ENCODE data around the gene RHOV.

The RHOV gene, protein sequence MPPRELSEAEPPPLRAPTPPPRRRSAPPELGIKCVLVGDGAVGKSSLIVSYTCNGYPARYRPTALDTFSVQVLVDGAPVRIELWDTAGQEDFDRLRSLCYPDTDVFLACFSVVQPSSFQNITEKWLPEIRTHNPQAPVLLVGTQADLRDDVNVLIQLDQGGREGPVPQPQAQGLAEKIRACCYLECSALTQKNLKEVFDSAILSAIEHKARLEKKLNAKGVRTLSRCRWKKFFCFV

DNA sequence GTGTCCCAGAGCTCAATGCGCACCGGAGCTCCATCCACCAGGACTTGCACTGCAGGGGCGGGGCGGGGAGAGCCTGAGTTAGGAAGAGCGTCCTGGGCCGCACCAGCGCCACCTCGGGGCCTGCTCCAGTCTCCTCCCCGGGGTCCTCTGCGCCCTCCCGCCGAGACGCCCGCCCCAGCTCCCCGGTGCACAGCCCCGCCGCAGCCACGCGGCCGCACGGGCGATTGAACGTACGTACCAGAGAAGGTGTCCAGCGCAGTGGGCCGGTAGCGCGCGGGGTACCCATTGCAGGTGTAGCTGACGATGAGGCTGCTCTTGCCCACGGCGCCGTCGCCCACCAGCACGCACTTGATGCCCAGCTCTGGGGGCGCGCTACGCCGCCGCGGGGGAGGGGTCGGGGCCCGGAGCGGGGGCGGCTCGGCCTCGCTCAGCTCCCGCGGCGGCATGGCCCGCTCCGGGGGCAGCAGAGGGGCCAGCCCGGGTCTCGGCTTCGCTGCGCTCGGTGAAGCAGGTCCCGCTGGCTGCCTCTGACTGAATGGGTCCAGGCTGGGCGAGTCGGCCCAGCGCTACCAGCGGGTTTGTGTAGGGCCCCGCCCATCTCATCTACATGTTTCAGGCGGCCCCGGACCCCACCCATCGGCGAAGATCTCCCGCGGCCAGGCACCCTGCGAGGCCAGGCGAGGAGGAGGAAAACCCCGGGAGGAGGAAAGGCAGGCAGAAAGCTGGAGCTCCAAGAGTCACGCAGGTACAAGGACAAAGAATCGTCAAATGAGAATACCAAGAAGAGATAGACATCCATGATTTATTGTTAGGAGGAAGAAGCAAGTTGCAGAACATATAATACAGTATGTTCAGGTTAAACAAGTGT is at the start of gene RHOV:
Gene RHOV, minus strand, starts transcription at position 541 of the 868 bp plus-strand sequence. Its CDS starts 95 bp downstream, at position 446.
- in situ Hi-C loops (cut with MboI; ENCODE audit: low sequenced_read_pairs) = no loop called here

DNA sequence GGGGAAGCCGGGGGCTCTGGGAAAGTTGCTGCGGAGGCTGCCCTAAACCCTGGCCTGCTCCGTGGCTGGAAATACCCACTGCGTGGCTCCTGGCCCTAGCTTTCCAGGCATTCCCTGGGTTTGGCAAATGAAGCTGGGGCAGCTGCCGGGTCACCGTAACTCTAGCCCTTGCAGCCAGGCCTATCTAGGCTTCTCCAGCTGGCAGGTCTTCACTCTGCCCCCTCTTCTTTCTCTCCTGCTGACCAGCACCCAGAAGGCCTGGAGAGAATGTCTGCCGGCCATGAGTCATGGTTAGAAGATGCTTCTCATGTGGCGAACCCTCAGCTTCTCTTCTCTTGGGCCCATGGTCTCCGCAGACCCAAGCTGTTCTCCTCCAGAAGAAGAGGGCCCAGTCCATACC is 49.5 kb upstream of the RHOV start:
- in situ Hi-C loops (cut with MboI; ENCODE audit: low sequenced_read_pairs) = no loop called here

DNA sequence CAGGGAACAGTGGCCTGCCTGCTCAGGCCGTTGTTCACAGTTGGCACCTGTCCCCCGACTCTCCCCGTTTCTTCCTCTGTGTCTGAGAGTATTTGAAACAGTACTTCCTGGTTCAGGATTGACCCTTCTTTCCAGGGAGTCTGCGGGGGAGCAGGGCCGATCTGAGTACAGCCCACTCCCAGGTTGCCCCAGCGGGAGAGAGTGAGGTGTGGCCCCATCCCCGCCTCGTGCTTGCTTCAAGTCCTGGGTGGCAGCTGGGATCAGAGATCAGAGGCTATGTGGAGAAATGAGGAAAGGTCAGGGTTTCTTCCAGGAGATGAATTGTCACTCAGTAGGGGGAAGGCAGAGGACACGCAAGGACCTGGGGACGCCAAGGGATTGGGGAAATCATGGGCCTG is 48.6 kb upstream of the RHOV start:
- in situ Hi-C loops (cut with MboI; ENCODE audit: low sequenced_read_pairs) = no loop called here

DNA sequence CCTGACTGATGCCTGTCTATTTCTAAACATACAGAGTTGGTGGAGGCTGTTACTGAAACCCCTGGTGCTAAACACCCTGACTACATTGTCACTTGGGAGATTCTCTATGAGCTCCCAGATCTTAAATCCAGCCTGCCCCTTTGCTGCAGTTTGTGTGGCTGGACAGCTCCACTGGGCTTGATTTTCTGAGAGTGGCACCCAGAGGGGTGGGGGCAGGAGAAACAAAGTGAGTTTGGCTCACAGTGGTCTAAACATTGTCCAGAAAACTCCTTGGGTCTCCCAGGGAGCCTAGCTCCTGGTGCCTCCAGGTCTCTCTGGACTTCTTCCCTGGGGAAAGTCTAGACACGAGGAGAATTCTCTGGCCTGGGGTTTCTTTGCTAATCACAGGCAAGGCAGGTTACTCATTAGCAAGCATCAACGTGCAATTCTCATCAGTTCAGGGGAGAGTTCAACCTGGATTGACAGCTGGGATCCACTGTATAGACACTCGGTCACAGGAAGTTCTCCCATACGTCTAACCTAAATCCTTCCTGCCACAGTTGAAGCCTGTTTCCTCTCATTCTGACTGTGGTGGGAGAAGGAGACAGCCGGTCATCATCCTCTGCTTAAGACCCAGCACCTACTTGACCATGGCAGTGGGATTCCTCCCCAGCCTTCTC is 48.0 kb upstream of the RHOV start:
- in situ Hi-C loops (cut with MboI; ENCODE audit: low sequenced_read_pairs) = no loop called here

DNA sequence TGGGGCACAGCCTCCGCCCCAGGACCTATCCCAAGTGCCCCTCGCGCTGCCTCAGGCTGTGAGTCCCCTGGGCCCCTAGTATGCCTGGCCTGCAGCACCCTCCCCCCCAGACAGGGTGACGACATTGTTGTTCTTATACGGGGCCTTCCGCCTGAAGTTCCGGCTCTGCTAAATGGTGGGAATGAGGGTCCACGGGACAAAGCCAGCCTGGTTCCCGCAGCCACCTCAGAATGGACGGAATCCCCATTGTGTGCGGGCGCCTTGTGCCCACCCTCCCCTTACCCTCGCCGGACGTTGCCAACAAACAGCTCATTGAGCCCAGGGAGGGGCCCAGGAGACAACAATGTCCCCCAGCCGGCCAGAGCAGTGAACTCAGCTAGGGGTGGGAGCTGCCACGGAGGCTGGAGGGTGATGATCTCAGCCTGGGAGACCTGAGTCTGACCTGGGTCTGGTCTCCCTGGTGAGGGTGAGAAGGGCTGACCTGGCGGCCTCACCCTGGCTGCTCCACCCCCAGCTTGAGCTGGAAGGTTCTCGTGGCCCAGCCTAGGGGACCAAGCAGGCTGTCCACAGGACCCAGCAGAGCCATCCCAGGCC is 44.9 kb upstream of the RHOV start:
- in situ Hi-C loops (cut with MboI; ENCODE audit: low sequenced_read_pairs) = no loop called here

DNA sequence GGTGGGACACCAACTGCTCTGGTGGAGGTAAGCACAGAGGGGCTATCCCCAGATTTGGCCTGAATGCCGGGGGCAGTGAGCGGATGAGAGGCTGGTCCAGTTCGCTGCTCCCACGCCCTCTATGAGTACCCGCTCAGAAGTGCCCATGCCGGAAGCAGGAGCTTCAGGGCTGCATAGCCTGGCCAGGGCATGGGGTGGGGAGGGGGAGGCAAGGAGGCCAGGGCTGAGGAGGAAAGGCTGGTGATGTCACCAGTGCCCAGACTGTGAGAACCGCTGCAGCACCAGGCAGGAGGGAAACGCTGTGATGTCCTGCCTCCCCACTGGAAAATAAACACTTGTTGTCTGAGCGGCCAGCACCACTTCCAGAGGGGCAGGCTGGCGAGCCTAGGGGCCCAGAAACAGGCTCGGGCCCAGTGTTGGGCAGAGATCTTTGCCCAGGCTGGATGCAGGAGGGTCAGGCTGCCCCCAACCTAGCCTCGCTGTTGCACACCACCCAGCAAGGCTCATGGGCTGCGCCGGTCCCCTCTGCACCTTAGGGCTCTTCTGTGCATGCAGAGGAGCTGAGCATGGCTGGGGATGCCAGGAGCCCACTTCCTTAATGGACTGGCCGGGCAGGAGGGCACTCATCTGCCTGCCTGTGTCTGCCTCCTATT is 44.2 kb upstream of the RHOV start:
- in situ Hi-C loops (cut with MboI; ENCODE audit: low sequenced_read_pairs) = no loop called here

DNA sequence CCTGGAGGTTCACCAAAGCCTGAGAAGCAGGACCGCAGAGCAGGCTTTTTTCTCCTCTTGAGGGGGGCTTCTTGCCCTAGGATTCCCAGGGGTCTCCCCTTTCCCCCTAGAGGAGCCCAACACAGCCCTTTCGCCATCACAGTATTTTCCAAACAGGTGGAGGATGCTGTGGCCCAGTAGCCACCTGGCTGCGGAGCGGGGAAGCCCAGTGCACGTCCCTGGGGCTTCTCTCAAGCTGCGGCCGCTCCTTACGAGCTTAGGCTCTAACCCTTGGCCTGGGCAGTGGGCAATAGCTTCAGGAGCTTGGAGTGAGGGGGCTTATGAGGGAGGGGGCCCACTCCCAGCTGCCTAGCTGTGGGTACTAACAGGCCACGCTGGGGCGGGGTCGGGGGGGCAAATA is 43.6 kb upstream of the RHOV start:
- in situ Hi-C loops (cut with MboI; ENCODE audit: low sequenced_read_pairs) = no loop called here

DNA sequence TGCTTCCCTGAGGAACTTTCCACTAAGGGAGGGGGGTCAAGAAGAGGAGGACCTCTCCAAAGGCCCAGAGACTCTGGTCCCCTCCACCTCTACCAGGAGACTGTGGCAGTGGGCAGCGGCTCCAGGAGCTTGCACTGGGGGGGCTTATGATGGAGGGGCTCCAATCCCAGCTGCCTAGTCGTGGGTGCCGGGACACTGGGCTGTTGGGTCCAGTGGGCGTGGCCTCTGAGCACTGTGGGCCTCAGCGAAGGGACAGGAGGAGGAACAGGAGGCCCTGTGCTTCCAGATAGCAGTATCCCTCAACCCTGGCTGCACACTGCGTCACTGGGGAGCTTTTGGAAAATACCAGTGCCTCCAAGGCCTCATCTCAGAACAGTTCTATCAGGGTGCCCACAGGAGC is 41.6 kb upstream of the RHOV start:
- in situ Hi-C loops (cut with MboI; ENCODE audit: low sequenced_read_pairs) = no loop called here

DNA sequence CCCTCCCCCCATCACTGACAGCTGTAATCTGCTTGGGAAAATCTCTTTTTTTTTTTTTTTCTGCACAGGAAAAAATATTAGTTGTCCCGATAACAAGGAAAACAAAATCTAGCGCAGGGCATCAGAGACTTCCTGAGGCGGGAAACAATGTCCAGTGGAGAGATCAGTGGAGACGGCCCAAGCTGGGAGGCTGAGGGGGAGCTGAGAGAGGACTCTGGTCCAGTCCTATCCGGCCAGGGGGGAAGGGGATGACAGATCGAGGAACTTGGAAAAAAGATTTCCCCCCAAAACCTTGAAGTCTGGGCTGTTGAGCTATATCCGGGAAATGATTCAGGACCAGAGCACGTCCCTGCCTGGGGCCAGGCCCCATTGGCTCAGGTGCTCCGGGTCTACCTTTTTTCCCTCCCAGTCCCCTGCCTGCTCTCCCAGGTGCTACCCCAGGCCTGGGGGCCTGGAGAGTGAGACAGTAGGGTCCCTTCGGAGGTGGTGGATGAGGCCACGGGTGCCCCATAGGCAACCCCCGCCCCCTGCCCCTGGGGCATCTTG is 41.2 kb upstream of the RHOV start:
- in situ Hi-C loops (cut with MboI; ENCODE audit: low sequenced_read_pairs) = no loop called here

DNA sequence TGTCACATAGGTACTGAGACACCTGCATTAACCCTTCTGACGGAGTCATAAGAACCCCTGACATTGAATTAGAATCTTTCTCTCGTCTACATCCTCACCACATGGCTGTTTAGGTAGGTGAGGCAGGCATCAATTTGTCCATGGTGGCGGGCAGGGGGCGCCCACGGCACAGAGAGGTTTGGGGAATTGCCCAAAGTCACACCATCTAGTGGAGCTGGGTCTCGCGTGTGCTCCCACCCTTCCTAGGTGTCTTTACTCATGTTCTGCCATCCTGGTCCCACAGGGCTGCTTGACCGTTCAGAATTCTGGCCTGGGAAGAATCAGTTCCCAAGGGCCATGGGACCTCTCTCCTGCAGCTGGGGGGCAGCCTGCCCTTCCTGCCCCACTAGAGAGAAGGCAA is 40.5 kb upstream of the RHOV start:
- in situ Hi-C loops (cut with MboI; ENCODE audit: low sequenced_read_pairs) = no loop called here

DNA sequence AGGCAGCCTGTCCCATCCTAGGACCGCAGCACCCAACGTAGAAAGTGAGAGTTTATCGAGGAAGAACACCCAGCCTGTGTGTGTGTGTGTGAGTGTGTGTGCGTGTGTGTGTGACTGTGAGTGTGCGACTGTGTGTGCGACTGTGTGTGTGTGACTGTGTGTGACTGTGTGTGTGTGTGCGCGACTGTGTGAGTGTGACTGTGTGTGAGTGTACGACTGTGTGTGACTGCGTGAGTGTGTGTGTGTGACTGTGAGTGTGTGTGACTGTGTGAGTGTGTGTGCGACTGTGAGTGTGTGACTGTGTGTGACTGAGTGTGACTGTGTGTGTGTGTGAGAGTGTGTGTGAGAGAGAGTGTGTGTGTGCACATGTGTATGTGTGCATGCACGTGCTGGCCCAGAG is 40.0 kb upstream of the RHOV start:
- in situ Hi-C loops (cut with MboI; ENCODE audit: low sequenced_read_pairs) = no loop called here

DNA sequence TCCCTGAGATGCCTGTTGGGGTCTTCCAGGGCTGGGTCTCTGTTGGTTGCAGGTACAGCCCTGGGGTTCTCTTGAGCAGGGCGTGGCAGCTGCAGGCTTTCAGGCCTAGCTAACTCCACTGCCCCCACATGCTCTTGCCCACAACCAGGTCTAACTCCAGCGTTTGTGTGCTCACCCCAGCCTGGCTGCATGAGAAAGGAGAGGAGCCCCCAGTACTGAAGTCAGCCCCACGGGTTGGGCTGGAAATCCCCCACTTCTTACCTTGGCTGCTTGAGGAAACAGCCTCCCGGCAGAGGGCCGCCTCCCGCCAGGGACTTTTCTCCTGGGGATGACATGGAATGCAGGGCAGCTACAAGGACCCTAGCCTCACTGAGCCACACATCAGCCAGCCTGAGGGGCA is 38.4 kb upstream of the RHOV start:
- in situ Hi-C loops (cut with MboI; ENCODE audit: low sequenced_read_pairs) = no loop called here

DNA sequence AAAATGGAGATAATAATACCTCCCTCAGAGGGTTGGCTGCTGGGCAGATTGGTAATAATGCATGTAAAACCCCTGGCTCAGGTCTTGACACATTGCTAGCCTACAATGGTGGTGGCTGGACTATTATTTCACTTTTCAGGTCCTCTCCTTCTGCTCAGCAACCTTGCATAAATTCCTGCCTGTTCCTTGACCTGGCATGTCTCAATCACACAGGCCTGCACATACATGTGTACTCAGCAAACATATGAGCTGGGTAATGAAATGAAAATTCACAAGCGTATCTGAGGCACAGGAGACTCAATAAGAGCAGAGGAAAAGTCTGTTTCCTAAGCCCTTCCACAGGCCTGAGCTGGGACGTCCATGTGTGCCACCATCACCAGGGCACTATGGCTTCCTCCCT is 37.7 kb upstream of the RHOV start:
- in situ Hi-C loops (cut with MboI; ENCODE audit: low sequenced_read_pairs) = no loop called here

DNA sequence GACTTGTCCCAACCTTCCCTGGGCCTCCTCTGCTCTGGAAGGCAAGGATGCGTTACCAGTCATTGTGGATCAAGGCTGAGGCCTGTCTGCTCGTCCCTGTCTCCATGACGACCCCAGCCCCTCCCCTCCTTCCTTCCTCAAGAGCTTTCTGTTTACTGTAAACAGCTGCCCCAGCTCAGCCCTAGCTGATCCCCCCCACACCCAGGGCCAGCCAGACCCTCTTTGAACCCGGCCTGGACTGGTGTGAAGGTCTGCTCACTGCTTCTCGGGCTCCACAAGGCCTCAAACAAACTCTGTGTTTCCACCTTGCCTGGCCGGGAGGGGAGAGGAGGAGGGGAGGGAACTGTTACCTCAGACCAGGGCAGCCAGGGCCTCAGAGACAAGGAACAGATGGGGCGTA is 37.1 kb upstream of the RHOV start:
- in situ Hi-C loops (cut with MboI; ENCODE audit: low sequenced_read_pairs) = no loop called here

DNA sequence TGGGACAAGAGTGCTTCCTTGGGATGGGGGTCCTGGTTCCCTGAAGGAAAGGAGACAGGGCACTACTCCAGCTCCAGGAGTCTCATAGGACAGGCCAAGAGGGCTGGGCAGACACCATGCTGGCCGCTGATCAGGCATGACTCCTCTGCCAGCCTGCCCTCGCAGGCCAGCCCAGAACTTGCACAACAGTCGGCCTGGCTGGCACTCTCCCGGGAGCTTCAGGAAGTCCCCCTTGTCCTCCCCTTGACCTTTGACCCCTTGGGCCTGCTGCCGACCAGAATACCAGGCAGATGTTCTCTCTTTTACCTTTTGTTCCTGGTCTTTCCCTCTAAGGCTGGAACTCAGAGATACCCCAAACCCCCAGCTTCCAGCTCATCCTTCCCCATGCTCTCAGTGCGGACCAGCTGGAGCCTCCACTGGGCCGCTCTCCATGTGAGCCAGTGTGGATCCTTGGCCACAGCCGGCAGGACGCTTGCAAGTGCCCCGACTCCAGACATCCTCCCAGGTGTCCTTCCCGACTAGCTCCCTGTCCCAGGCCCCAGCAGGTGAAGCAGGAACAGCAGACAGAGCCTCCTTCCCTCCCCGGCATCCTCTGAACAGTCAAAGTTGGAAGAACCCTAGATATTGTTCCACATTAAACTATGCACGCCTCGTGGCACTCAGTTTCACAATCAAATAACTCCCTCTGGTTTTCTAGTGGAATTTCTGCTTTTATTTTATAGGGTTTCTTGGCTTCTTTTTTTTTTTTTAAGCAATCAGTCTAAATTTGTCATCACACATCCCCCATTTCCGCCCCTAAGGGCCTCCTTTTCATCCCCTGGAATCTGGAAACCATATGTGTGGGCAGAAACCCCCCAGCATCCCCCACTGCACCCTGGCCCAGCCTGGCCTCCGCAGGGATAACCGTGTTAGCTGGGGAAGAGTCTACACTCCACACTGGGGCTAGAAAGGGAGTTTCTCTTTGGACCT is 35.9 kb upstream of the RHOV start:
- in situ Hi-C loops (cut with MboI; ENCODE audit: low sequenced_read_pairs) = no loop called here

DNA sequence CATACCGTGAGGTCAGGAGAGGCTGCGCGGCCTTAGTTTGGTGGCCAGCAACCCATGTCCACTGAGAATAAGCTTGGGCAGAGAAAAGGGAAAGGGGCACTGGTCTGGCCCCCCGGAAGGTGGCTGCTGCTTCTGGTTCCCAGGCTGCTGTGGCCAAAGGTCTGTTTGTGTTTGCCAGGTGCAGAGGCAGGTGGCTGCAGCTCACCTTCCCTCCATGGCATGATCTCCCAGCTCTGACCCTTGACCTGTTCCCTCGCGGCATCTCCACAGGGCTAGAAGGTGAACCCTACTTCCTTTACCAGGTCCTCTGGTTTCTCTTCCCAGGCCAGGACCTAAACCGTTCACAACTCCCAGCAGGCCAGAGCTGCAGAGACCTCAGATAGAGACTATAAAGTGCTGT is 34.1 kb upstream of the RHOV start:
- in situ Hi-C loops (cut with MboI; ENCODE audit: low sequenced_read_pairs) = no loop called here

DNA sequence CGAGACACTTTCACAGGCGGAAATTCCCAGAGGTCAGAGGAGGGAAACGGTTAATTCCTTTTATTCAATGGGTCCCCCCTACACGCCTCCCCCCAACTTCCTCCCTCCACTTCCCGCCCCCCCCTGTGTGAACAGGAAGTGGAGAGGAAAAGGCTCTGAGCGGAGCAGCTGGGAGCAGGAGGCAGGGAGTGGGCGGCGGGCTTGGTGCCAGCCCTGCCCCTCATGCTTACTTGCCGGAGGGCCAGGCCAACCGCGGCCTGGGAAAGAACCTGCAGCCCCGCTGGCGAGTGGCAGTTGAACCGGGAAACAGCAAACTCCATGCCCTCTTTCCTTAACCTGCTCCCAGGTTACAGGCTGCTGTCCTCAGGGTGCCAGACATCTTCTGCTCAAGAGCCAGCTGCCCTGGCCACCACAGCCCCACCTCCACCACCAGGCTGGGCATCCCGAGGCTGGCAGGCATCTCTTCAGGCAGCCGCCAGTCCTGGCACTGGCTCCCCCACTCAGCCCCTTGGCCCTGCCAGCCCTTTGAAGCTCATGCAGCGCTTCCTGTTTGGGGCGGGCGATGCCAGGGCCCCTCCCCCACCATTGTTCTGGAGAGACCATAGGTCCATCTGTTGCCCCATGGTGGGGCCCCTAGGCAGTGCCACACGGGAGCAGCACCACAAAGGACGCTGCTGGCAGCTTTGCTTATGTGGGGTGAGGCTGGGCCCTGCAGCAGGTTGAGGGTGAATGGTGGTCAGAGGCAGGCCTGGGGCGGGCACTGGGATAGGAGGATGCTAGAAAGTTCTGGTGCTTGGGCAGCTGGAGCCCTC is 33.2 kb upstream of the RHOV start:
- in situ Hi-C loops (cut with MboI; ENCODE audit: low sequenced_read_pairs) = no loop called here

DNA sequence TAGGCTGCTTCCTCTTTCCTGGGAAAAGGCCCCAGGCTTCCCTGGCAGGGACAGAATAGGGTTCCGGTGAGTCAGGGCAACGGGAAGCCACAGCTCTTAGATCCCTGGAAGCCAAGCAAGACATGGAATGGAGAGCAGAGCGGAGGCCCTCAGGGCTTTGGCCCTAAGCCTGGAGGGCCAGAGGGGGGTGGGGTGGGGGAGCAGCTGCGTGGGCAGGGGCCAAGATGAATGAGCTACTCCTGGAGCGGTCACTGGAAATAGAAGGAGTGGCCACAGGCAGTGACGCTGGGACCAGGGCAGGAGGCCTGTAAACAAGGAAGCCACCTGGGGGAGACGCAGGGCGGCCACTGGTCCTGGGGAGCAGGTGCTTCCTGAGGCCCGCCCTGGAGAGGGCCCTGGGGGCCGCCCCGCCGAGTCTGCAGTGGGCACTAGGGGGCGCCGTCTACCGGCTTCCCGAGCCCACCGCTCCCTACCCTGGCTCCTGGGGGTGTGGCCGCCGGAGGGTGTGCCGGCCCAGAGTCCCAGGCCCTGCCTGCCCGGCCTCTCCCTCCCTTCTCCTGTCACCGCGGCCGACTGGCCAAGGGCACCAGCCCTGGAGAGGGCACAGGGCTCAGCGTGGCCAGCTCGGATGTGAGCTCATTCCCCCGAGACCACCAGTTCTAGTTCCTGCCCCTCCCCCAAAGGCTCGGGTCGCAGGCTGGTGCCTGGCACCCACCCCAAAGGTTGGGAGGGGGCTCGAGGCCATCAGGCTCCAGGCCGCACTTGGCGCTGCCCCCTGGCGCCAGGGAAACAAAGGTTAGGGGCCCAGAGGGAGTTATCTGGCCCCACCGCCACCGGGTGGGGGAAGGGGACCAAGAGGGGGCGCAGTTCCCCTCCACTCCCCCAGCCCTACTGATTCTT is 32.3 kb upstream of the RHOV start:
- in situ Hi-C loops (cut with MboI; ENCODE audit: low sequenced_read_pairs) = no loop called here
